Gastroesophageal sphincter (tissue), 3 donors: ENCODE data around the gene COL5A1.

Experiments used
- EP300 ChIP-seq: sonication (generic); formaldehyde crosslinking; IDR thresholded peaks from one replicate; pipeline ENCODE4 v1.6.1; 2017; ENCODE audit warnings: antibody characterized with exemption, mild to moderate bottlenecking
- POLR2A ChIP-seq, 2 donors: fragments of 450-650 bp; IDR thresholded peaks; one replicate each; pipeline ENCODE4 v1.6.1; 2017; ENCODE audit warnings: antibody characterized with exemption in 2 of 2, mild to moderate bottlenecking in 2 of 2, moderate library complexity in 1 of 2
- POLR2AphosphoS5 ChIP-seq: sonication (generic); formaldehyde crosslinking; IDR thresholded peaks from one replicate; pipeline ENCODE4 v1.6.1; 2017; ENCODE audit warnings: antibody characterized with exemption
- TF ChIP-seq, protein P1 (sequence below), 4 experiments: fragments of 200-600 bp in 2 of 4; fragments of 450-650 bp in 2 of 4; sonication (generic) in 1 of 4; IDR thresholded peaks; one replicate each; pipeline ENCODE4 v1.5.1; 2017 to 2019; ENCODE audit warnings: antibody characterized with exemption in 4 of 4, mild to moderate bottlenecking in 2 of 4, moderate library complexity in 2 of 4

DNA sequence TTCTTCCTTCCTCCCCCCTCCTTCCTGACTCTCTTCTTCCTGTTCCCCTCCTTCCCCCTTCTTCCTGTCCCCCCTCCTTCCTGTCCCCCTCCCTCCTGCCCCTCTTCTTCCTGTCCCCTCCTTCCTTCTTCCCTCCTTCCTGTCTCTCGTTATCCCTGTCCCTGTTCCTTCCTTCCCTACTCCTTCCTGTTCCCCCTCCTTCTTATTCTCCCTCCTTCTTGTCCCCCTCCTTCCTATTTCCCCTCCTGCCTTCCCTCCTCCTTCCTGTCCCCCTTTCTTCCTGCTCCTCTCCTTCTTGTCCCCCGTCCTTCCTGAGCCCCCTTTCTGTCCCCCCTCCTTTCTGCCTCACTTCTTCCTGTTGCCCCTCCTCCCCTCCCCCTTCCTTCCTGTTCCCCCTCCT is 70.6 kb downstream of the COL5A1 start:
- TF ChIP-seq, protein P1, sequence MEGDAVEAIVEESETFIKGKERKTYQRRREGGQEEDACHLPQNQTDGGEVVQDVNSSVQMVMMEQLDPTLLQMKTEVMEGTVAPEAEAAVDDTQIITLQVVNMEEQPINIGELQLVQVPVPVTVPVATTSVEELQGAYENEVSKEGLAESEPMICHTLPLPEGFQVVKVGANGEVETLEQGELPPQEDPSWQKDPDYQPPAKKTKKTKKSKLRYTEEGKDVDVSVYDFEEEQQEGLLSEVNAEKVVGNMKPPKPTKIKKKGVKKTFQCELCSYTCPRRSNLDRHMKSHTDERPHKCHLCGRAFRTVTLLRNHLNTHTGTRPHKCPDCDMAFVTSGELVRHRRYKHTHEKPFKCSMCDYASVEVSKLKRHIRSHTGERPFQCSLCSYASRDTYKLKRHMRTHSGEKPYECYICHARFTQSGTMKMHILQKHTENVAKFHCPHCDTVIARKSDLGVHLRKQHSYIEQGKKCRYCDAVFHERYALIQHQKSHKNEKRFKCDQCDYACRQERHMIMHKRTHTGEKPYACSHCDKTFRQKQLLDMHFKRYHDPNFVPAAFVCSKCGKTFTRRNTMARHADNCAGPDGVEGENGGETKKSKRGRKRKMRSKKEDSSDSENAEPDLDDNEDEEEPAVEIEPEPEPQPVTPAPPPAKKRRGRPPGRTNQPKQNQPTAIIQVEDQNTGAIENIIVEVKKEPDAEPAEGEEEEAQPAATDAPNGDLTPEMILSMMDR (IDR thresholded peaks at IDR 0.05), result no peak
- TF ChIP-seq POLR2A (IDR thresholded peaks at IDR 0.05), result no peak
- TF ChIP-seq POLR2AphosphoS5, result no peak
- no peak for TF ChIP-seq EP300
